ENCODE measurements around the gene SNX5. TPM values are rescaled to one million over a fixed set of nuclear protein-coding genes. Genes with fewer than 3 reads are reported as not detected.

The SNX5 gene
- total and polyA plus RNA-seq, 2 of the 8 experiments (the other 6 are each of a cell fraction or from before 2014, with no cell fraction given): 155 to 194 TPM

GRCh38 chr20:17969278-17969883, 787 bp upstream of the SNX5 start (continued):
- TF ChIP-seq MAFK (IDR thresholded peaks at IDR 0.05; ENCODE audit: low read depth, low read length): no peak
- no peak for TF ChIP-seq POU5F1 (IDR thresholded peaks at IDR 0.05; ENCODE audit: low read depth, low read length)
- no peak for TF ChIP-seq POLR2A (IDR thresholded peaks at IDR 0.05; ENCODE audit: control extremely low read depth in 1 of 2, low read depth in 2 of 2, low read length in 2 of 2)
- no peak for TF ChIP-seq SAP30 (IDR thresholded peaks at IDR 0.05; ENCODE audit: insufficient read depth, insufficient replicate concordance, low read length)
- no peak for TF ChIP-seq ATF3 (IDR thresholded peaks at IDR 0.05; ENCODE audit: insufficient read depth, low read depth, low read length)
- TF ChIP-seq ZNF274 (IDR thresholded peaks at IDR 0.05; ENCODE audit: borderline replicate concordance, extremely low read depth, low read length): no peak
- TF ChIP-seq CBX8 (IDR thresholded peaks at IDR 0.05; ENCODE audit: borderline replicate concordance, low read depth, low read length): no peak
- no peak for TF ChIP-seq RFX5 (IDR thresholded peaks at IDR 0.05; ENCODE audit: borderline replicate concordance, low read depth, low read length)
- TF ChIP-seq RBBP5 (IDR thresholded peaks at IDR 0.05; ENCODE audit: borderline replicate concordance, low read depth, low read length): peak; percentile 77; the same call in 1 of the 2 replicates
- TF ChIP-seq NRF1 (IDR thresholded peaks at IDR 0.05; ENCODE audit: low read depth, low read length): no peak
- TF ChIP-seq CREB1 (IDR thresholded peaks at IDR 0.05): no peak
- TF ChIP-seq CHD1 (IDR thresholded peaks at IDR 0.05; ENCODE audit: low read depth, low read length): peak; percentile 68; the same call in 1 of the 2 replicates
- TF ChIP-seq RXRA (IDR thresholded peaks at IDR 0.05; ENCODE audit: insufficient read depth, low read depth, low read length): no peak
- TF ChIP-seq JUND (IDR thresholded peaks at IDR 0.05; ENCODE audit: low read length): no peak
- no peak; the same call in 1 of the 2 replicates for TF ChIP-seq POLR2AphosphoS5 (IDR thresholded peaks at IDR 0.05; ENCODE audit: low read depth, low read length)
- no peak for TF ChIP-seq RAD21 (IDR thresholded peaks at IDR 0.05 in 1 of 2, conservative IDR thresholded peaks at IDR 0.05 in 1 of 2; ENCODE audit: low read depth in 2 of 2, low read length in 2 of 2)
- peak; percentile 83; the same call in 1 of the 2 replicates for TF ChIP-seq YY1 (IDR thresholded peaks at IDR 0.05; ENCODE audit: low read depth, low read length)
- TF ChIP-seq BCL11A (IDR thresholded peaks at IDR 0.05; ENCODE audit: low read depth in 2 of 2, low read length in 2 of 2): no peak
- TF ChIP-seq SP4 (IDR thresholded peaks at IDR 0.05; ENCODE audit: low read length): no peak
- no peak for TF ChIP-seq SIRT6 (IDR thresholded peaks at IDR 0.05; ENCODE audit: low read length)
- no peak for TF ChIP-seq EGR1 (IDR thresholded peaks at IDR 0.05; ENCODE audit: borderline replicate concordance, low read depth, low read length)
- TF ChIP-seq TCF12 (IDR thresholded peaks at IDR 0.05; ENCODE audit: low read depth, low read length): no peak
- TF ChIP-seq SIX5 (IDR thresholded peaks at IDR 0.05; ENCODE audit: low read depth, low read length): no peak
- no peak for TF ChIP-seq CEBPB (IDR thresholded peaks at IDR 0.05; ENCODE audit: low read depth, low read length)
- TF ChIP-seq ASH2L (IDR thresholded peaks at IDR 0.05; ENCODE audit: low read length): peak; percentile 61
- TF ChIP-seq TAF1 (IDR thresholded peaks at IDR 0.05; ENCODE audit: low read depth, low read length): peak; percentile 52; the same call in 1 of the 2 replicates
- no peak for TF ChIP-seq RNF2 (IDR thresholded peaks at IDR 0.05; ENCODE audit: borderline replicate concordance, low read depth, low read length, missing control alignments, poor library complexity, severe bottlenecking)
